Measurements from ENCODE around the gene ZDBF2. TPM values are rescaled to one million over a fixed set of nuclear protein-coding genes. Genes with fewer than 3 reads are reported as not detected.

ZDBF2 gene
- total RNA-seq, 1 donor from 2014 or later, result 42.9 TPM

- Mint-ChIP-seq H3K4me3 (ENCODE audit: low read depth) (no peak overlapping the region), H3K27me3 (peaks cover 38% of the 10 kb centered on the region), H3K4me1 (ENCODE audit: low read depth) (no peaks in the 10 kb centered on the region), H3K9me3 (ENCODE audit: low read depth) (no peaks in the 10 kb centered on the region), H3K27ac (no peak overlapping the region), H3K36me3 (ENCODE audit: insufficient read depth) (no peaks in the 10 kb centered on the region)
- peak; percentile 40 for TF ChIP-seq CTCF (IDR thresholded peaks at IDR 0.05; ENCODE audit: unreplicated experiment)
- DNase-seq (ENCODE audit: low spot score, unreplicated experiment), result no peak
Observed at GRCh38 chr2:206260188-206261012, 14.1 kb upstream of the ZDBF2 start.

- no peaks in the 10 kb centered on the region for H3K36me3 Mint-ChIP-seq (ENCODE audit: insufficient read depth)
- H3K4me1 Mint-ChIP-seq (ENCODE audit: low read depth), result no peaks in the 10 kb centered on the region
- H3K27ac Mint-ChIP-seq, result no peak overlapping the region
- H3K9me3 Mint-ChIP-seq (ENCODE audit: low read depth), result no peaks in the 10 kb centered on the region
- DNase-seq (ENCODE audit: low spot score, unreplicated experiment), result no peak
- TF ChIP-seq CTCF (IDR thresholded peaks at IDR 0.05; ENCODE audit: unreplicated experiment), result no peak
- no peak overlapping the region for H3K4me3 Mint-ChIP-seq (ENCODE audit: low read depth)
- peaks cover 36% of the 10 kb centered on the region for H3K27me3 Mint-ChIP-seq
Observed at GRCh38 chr2:206263959-206264603, 10.4 kb upstream of the ZDBF2 start.

DNA sequence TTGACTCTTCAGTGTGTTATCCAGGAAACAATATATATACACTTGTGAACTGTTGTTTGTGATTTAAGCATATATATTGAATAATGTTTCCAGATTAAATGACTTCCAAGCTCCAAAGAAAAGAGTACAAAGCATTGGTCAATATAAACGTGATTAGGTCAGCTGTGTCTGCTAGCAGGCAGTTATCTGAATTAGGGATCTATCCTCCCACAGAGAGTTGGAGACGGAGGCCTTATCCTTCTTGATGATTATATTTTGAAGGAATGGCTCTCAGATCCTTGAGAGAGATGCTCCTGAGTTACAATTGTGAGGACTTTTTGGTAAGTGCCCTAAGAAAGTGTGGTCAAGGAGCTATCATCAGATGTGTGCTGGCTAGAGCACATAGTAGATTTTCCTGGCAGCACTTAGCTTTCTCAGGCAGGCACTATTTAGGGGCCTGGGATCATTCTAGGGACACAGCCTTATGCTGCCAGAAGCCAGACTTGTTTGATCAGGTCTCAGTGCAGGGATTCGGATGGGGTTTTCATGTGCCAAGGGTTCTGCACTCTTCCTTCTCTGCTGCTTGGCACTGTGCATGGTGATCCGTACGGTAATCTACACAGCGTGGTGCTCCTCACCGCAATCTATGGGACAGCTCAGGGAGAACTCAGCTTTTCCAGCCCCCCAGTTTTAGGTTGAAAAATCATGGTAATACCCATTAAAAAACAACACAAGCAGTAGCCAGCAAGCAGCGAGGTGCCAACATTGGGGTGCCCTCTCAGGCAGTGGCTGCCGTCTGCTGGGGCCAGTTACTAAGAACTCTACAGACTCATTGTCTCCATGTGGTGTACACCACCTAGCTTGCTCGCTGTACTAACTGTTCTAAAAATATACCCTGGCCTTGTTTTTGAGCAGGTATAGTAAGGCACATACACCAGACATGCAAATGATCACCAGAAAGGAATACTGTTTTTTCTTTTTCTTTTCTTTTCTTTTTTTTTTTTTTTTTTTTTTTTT lies 8.0 kb upstream of the ZDBF2 start:
- Mint-ChIP-seq H3K27me3 (peaks cover 21% of the 10 kb centered on the region), H3K4me3 (ENCODE audit: low read depth) (no peak overlapping the region), H3K4me1 (ENCODE audit: low read depth) (no peaks in the 10 kb centered on the region), H3K27ac (no peak overlapping the region), H3K9me3 (ENCODE audit: low read depth) (no peaks in the 10 kb centered on the region), H3K36me3 (ENCODE audit: insufficient read depth) (no peaks in the 10 kb centered on the region)
- DNase-seq (ENCODE audit: low spot score, unreplicated experiment), result no peak
- no peak for TF ChIP-seq CTCF (IDR thresholded peaks at IDR 0.05; ENCODE audit: unreplicated experiment)

GRCh38 chr2:206267567-206267966 lies 6.9 kb upstream of the ZDBF2 start:
- no peak for DNase-seq (ENCODE audit: low spot score, unreplicated experiment)
- Mint-ChIP-seq H3K27me3 (peaks cover 20% of the 10 kb centered on the region), H3K4me1 (ENCODE audit: low read depth) (no peaks in the 10 kb centered on the region), H3K36me3 (ENCODE audit: insufficient read depth) (no peaks in the 10 kb centered on the region), H3K9me3 (ENCODE audit: low read depth) (no peaks in the 10 kb centered on the region), H3K4me3 (ENCODE audit: low read depth) (no peak overlapping the region), H3K27ac (no peak overlapping the region)
- TF ChIP-seq CTCF (IDR thresholded peaks at IDR 0.05; ENCODE audit: unreplicated experiment), result no peak

DNA sequence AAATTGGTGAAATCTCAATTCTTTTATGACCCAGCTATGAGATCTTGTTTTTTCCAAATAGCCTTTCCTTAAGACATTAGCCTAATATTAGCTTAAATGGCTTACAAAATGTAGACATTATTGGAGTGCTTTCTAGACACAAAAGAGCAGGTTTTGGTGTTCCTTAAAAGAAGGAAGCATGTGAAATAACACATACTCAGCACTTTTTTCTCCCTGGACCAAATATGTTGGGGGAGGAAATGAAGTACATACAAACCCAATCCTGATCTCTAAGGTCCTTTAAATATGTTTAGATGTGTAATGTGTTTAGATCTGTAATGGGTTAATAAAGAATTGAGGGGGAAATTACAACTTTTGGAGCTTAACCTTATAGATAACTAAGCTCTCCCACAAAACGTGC lies 3.4 kb upstream of the ZDBF2 start:
- no peak for DNase-seq (ENCODE audit: low spot score, unreplicated experiment)
- Mint-ChIP-seq H3K36me3 (ENCODE audit: insufficient read depth) (no peaks in the 10 kb centered on the region), H3K4me3 (ENCODE audit: low read depth) (no peak overlapping the region), H3K9me3 (ENCODE audit: low read depth) (no peaks in the 10 kb centered on the region), H3K4me1 (ENCODE audit: low read depth) (peaks cover 13% of the 10 kb centered on the region), H3K27ac (no peak overlapping the region), H3K27me3 (peaks cover 5% of the 10 kb centered on the region)
- TF ChIP-seq CTCF (IDR thresholded peaks at IDR 0.05; ENCODE audit: unreplicated experiment), result no peak
